T-helper 22 cell (primary cell): Measurements from ENCODE around the gene SCYL1.
A peak's percentile ranks its signal among the peaks of the same experiment; 100 is the strongest.

Source experiments
- DNase-seq: peaks from one replicate; pipeline ENCODE4 v3.0.0-alpha.2; 2020; ENCODE audit warnings: low read depth

SCYL1 gene

GRCh38 chr11:65571420-65571819, 46.5 kb downstream of the SCYL1 start:
- DNase-seq = no peak

DNA sequence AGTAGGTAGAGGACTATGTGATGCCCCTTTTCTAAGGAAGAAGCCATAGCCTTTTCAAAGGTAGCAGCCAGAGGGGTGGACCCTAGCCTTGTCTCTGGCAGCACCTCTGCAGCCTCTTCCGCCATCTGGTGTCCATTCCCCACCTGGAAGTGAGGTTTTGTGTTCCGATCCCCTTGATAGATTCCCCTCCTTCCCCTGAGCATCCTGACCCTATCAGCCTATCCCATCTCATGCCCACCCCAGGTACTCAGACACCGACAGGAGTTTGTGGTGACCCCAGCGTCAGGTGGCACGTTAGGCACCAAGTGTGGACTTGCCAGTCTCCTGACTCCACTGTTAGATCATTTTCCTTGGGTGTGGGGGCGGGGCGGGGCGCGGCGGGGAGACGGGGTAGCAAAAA, 47.1 kb downstream of the SCYL1 start:
- DNase-seq = no peak

DNA sequence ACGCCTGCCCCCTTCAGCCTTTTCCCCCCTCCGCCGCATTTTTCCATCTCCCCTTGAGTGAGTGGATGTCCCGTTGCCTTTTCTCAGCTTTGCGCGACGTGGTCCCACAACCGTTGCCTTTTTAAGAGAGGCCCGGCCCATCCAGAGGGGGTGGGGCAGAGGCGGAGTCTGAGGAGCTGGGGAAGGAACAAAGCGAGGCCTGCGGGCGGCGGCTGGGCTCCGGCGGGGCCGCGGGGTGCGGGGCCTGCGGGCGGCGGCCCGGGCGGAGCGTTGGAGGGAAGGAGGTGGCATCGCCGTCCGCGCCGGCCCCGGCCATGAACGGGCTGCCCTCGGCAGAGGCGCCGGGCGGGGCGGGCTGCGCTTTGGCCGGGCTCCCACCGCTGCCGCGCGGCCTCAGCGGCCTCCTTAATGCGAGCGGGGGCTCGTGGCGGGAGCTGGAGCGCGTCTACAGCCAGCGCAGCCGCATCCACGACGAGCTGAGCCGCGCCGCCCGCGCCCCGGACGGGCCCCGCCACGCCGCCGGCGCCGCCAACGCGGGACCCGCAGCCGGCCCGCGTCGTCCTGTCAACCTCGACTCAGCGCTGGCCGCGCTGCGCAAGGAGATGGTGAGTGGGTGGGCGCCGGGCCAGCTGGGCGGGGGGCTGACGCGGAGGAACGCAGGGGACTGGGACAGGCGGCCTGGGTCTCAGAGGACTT, 47.6 kb downstream of the SCYL1 start, which contains the start of gene FAM89B:
TSS of gene FAM89B (plus strand) at position 183 of the 696 bp plus-strand sequence. CDS start at position 315, 132 bp downstream.
- DNase-seq = peak; percentile 81

DNA sequence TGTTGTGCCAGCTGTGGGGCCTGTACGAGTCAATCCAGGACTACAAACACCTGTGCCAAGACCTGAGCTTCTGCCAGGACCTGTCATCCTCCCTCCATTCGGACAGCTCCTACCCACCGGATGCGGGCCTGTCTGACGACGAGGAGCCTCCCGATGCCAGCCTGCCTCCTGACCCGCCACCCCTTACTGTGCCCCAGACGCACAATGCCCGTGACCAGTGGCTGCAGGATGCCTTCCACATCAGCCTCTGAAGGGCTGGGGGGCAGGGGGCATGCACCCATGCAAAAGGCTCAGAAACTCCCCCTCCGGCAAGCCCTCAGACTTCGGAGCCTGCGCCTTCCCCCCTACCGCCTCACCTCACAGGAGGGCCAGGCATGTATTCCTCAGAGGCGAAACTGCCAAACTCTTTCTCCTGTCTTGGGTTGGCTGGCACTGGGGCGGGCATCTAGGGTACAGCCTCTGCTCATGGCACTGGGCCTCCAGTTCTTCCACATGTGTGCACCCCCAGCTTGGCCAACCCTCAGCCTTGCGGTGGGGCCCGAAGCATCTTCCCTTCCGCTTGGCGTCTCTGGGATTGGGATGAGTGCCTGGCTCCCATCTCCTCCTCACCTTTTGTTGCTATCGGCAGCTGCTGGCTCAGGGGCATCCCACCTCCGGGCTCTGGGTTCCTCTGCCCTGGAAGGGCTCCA, 48.7 kb downstream of the SCYL1 start:
- DNase-seq = no peak

GRCh38 chr11:65574109-65574810, 49.4 kb downstream of the SCYL1 start:
- DNase-seq = peak; percentile 91

DNA sequence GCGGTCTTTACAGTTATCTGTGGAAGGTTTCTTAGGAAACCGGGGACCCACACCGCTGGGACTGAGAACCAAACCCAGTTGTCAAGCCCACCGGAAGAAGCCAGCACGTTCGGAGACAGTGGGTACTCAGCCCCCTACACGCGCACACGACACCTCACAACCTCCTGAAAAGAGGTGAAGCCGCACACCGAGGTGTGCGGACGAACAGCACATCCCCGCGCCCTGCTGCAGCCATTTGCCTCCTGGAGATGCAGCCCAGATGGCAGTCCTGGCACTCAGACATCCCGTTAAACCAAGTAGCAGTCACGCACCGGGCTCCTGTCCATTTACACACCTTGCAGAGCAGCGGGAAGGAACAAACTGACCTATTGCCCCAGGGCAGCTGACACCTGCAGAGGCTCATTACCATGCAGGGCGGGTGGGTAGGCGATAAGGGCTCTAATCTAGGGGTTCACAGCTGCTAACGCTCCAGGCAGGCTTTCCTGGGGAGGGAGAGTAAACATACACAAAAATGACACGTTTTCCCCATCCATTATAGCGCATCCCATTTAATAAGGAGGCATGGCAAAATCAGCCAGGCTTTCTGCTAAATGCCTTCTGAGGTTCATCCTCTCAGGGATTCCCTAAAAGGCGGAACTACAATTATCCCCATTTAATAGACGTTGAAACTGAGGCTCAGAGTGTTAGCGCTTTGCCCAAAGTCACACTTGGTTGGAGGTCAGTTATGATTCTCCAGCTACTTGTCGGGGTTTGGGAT, 50.1 kb downstream of the SCYL1 start:
- no peak for DNase-seq

DNA sequence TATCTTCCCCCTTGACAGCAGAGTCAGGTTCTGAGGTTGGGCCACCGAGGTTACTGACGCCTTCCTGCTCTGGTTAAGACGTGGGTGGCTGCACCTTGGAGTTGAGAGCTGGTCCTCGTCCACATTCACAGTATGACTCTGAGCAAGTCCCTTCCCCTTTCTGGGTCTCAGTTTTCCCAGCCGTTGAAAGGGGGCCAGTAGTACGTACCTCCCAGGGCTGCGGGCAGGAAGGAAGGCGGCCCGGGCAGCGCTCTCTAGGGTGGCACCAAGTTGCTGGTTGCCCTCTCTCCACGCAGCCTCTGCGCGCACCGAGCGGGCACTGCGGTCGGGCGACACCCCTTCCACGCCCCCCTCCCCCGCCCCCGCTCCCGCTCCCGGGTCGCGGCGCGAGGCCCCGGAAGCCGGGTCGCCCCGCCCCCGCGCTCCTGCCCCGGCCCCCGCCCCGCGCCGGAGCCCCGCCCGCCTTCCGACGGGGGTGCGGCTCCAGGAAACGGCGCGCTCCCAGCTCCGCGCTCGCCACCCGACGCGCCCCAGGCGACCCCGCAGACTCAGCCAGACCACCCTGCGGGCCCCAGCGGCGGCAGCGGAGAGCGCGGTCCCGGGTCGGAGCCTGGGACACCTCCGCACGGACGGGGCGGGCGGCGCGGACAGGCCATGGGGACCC, 50.8 kb downstream of the SCYL1 start, which contains the start of gene EHBP1L1:
TSS of gene EHBP1L1 (plus strand) at position 486 of the 664 bp plus-strand sequence. CDS start 250 bp downstream, outside the sequence.
- peak; percentile 77 for DNase-seq

DNA sequence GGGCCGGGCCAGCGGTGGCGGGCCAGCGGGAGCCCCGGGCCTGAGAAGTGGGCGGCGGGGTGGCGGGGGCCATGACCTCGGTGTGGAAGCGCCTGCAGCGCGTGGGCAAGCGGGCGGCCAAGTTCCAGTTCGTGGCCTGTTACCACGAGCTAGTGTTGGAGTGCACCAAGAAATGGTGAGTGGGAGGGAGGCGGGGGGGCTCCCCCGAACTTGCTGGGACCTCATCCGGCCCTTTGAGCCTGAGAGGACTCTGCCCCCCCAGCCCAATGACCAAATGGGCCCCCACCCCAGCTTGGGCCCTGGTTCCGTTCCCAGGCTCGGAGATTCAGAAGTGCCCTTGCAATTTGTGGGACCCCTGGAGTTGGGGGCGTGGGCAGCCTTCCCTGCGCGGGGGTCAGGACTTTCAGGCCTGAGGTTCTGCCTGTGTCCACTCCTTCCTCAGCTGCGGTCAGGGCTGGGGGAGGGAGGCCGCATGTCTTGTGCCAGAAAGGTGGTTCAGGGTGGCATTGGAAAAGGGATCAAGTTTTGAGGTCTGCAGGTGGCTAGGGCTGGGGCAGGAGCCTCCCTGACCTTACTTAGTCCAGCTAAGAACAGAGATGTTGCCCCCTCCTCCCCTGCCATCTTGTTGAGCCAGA, 51.5 kb downstream of the SCYL1 start:
- DNase-seq = no peak

GRCh38 chr11:65576867-65577755, 52.2 kb downstream of the SCYL1 start:
- DNase-seq = no peak

DNA sequence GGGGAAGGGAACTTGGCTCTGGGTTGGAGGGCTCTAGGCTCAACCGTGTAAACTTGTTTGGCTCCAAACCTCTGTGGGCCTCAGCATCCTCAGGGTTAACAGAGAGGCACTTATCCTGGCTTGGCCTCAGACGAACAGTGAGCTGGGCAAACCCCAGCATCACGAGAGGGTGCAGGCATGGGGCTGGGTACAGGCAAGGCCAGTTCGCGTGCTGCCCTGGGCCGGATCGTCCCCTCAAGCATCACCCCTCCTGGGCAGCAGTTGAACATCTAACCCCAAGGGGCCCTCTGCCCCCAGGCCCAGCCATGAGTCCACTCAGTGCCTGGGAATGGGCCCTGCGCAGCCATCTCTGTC, 52.9 kb downstream of the SCYL1 start:
- no peak for DNase-seq

GRCh38 chr11:65578134-65578533, 53.3 kb downstream of the SCYL1 start:
- no peak for DNase-seq

DNA sequence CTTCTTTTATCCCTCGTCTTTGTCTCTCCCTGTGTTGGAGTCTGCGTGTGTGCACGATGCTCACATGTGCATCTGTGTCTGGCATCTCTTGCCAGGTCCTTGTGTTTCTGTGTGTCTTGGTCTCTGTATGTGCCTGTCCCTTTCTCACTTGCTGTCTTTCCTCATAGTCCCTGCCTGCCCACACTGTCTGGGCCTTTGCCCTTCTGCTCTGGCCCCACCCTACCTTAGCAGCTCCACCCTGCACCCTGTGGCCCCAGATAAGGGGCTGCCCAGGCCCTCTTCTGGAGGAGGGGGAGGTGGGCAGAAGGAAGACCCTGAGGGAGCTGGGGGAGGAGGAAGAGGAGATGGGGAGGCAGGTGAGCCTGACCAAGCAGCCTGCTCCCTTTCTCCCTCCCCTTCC, 53.8 kb downstream of the SCYL1 start:
- no peak for DNase-seq

DNA sequence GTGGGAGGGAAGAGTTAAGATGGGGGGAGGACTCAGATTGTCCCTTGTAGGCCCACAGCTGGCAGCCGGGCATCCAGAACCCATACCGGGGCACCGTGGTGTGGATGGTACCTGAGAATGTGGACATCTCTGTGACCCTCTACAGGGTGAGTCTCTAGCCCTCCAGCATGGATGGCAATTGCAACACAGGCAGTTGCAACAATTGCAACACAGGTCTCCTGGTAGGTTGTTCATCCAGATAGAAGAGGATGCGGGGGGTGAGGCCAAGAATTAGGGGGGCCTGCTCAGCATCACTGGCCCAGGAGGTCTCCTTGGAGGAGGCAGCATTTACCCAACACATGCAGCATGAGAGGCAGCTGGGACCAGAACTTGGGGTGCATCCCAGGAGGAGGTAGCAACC, 54.4 kb downstream of the SCYL1 start:
- no peak for DNase-seq

GRCh38 chr11:65580031-65580692, 55.3 kb downstream of the SCYL1 start:
- no peak for DNase-seq

- DNase-seq = no peak
Observed at GRCh38 chr11:65580756-65581155, 55.9 kb downstream of the SCYL1 start.

DNA sequence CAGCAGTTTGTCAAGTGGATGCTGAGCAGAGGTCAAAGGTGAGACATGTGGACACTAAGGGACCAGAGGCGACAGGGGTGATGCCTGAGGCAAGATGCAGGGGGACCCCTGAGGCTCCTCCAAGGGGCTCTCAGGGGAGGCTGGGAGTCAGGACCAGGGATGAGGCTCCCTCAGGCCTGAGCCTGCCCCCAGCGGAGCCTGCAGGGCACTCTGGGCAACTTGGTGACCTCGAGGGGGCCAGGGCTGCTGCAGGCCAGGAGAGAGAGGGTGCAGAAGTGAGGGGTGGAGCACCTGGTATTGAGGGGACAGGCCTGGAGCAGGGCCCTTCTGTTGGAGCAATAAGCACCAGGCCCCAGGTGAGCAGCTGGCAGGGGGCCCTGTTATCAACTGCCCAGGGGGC, 57.0 kb downstream of the SCYL1 start:
- DNase-seq = no peak

DNA sequence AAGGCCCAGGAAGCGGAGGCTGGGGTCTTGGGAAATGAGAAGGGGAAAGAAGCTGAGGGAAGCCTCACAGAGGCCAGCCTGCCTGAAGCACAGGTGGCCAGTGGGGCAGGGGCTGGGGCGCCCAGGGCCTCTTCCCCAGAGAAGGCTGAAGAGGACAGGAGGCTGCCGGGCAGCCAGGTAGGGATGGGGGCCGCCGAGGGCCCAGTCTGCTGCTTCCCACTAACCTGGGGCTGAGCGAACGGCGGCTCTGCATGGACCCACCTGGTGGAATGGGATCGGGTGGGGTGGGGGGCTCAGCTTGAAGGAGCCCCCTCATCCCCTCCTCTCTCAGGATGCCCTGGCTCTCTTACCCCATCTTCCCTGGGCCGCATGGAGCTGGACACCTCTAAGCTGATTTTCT, 58.7 kb downstream of the SCYL1 start:
- no peak for DNase-seq

DNA sequence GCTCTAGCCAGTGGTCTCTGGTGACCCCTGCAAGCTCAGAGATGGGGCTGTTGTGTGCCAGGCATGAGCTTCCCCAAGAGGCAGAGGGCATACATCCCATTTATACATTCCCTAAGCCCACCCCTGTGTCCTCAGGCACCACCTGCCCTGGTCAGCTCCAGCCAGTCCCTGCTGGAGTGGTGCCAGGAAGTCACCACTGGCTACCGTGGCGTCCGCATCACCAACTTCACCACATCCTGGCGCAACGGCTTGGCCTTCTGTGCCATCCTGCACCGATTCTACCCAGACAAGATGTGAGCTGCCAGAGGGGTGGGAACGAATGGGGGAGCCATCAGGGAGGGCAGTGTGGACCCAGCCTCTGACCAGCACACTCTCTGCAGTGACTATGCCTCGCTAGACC, 59.2 kb downstream of the SCYL1 start:
- DNase-seq = no peak

DNA sequence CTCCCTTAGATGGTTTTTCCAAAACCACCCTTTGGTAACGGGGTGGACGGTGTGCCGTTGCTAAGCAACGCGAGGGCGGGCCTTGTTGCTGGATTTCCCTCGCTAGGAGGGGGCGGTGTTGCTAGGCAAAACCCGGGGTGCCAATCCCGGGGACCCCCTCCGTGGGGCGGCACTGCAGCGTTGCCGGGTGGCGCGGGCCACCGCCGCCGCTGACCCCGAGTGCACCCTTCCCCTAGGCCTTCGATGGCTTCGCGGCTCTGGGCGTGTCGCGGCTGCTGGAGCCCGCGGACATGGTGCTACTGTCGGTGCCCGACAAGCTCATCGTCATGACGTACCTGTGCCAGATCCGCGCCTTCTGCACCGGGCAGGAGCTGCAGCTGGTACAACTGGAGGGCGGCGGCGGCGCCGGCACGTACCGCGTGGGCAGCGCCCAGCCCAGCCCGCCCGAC, 59.9 kb downstream of the SCYL1 start:
- DNase-seq = no peak
